ENCODE results near the gene EDC3. TPM values are rescaled to one million over a fixed set of nuclear protein-coding genes. Genes with fewer than 3 reads are reported as not detected.

Gene EDC3
- total RNA-seq, 1 experiment from 2014 or later = 45.1 TPM

DNA sequence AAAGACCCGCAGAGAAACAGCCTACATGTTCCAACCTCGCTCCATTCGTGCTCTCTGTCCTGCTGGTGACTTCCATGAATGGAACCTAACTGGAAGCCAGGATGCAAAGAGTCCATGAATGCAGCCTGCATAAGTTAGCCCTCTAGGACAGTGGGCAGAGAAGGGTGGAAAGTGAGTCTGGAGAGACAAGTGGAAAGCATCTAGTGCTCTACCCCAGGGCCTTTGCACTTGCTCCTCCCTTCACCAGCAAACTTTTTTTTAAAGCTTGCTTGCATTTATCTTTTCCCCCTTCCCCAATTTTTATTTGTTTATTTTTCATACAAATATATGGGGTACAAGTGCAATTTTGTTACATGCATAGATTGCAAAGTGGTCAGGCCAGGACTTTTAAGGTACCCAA is 37.4 kb upstream of the EDC3 start:
- ChIA-PET POLR2A (no interaction called here), RAD21 (ENCODE audit: low non-redundant PET in 1 of 2, low total read pairs in 2 of 2, uncharacterized antibody in 2 of 2, unreplicated experiment in 2 of 2) (no interaction called here), CTCF (no interaction called here)
- Histone ChIP-seq H3K79me2 (ENCODE audit: insufficient read depth, low read length) (no peaks in the 10 kb centered on the region), H3K9me2 (ENCODE audit: insufficient read depth) (no peaks in the 10 kb centered on the region), H3K9me3 (ENCODE audit: control insufficient read depth in 1 of 2, insufficient read depth in 1 of 2, low read depth in 1 of 2, low read length in 2 of 2) (no peaks in the 10 kb centered on the region), H4K20me1 (ENCODE audit: insufficient read depth) (no peaks in the 10 kb centered on the region), H2AFZ (ENCODE audit: low read depth, low read length, poor library complexity, severe bottlenecking) (no peak overlapping the region), H3K4me2 (ENCODE audit: low read length) (no peak overlapping the region), H3K4me1 (ENCODE audit: control insufficient read depth in 1 of 2, insufficient read depth in 2 of 2, low read length in 2 of 2) (peaks cover 0 to 22% of the 10 kb centered on the region in 2 experiments; a peak in 2 of 4 replicates), H3K27me3 (ENCODE audit: insufficient read depth, low read length) (no peaks in the 10 kb centered on the region), H3K36me3 (ENCODE audit: control insufficient read depth in 1 of 2, insufficient read depth in 2 of 2, low read length in 2 of 2) (no peaks in the 10 kb centered on the region), H3K27ac (ENCODE audit: low read depth, low read length) (no peak overlapping the region), H3K4me3 (replicated peaks in 1 of 2; ENCODE audit: low read depth in 1 of 2, low read length in 2 of 2) (no peak overlapping the region), H3K9ac (ENCODE audit: low read length) (no peak overlapping the region)
- no TSS peak for BruUV-seq (replicated peaks)
- intact Hi-C loops (cut with micrococcal nuclease) = no loop called here
- DNase-seq (ENCODE audit: low read depth, low spot score) = no peak
- no peak for ATAC-seq
- no peak for TF ChIP-seq YY1 (IDR thresholded peaks at IDR 0.05; ENCODE audit: extremely low read depth, insufficient replicate concordance, low read depth, low read length)
- TF ChIP-seq, protein P1, sequence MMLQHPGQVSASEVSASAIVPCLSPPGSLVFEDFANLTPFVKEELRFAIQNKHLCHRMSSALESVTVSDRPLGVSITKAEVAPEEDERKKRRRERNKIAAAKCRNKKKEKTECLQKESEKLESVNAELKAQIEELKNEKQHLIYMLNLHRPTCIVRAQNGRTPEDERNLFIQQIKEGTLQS (IDR thresholded peaks at IDR 0.05) = no peak
- no peak for TF ChIP-seq JUND (IDR thresholded peaks at IDR 0.05)
- no peak for TF ChIP-seq SIN3A (IDR thresholded peaks at IDR 0.05; ENCODE audit: low read depth)
- no peak for TF ChIP-seq SP1 (IDR thresholded peaks at IDR 0.05; ENCODE audit: low read depth)
- no peak for TF ChIP-seq RAD21 (IDR thresholded peaks at IDR 0.05; ENCODE audit: low read depth)
- TF ChIP-seq CEBPB (IDR thresholded peaks at IDR 0.05; ENCODE audit: low read depth) = no peak
- TF ChIP-seq ELF1 (IDR thresholded peaks at IDR 0.05; ENCODE audit: borderline replicate concordance, low read depth) = no peak
- no peak for TF ChIP-seq POLR2AphosphoS5 (IDR thresholded peaks at IDR 0.05; ENCODE audit: low read depth, low read length)
- TF ChIP-seq ZNF274 (IDR thresholded peaks at IDR 0.05; ENCODE audit: low read depth, low read length) = no peak

GRCh38 chr15:74732846-74733245 is 37.0 kb upstream of the EDC3 start:
- H3K27ac ChIP-seq (ENCODE audit: low read depth, low read length) = no peak overlapping the region
- H3K27me3 ChIP-seq (ENCODE audit: insufficient read depth, low read length) = no peaks in the 10 kb centered on the region
- no peaks in the 10 kb centered on the region for H3K9me3 ChIP-seq (ENCODE audit: control insufficient read depth in 1 of 2, insufficient read depth in 1 of 2, low read depth in 1 of 2, low read length in 2 of 2)
- H3K79me2 ChIP-seq (ENCODE audit: insufficient read depth, low read length) = no peaks in the 10 kb centered on the region
- no peak for ATAC-seq
- no peak overlapping the region for H3K9ac ChIP-seq (ENCODE audit: low read length)
- intact Hi-C loops (cut with micrococcal nuclease) = no loop called here
- RAD21 ChIA-PET (ENCODE audit: low non-redundant PET in 1 of 2, low total read pairs in 2 of 2, uncharacterized antibody in 2 of 2, unreplicated experiment in 2 of 2) = no interaction called here
- no peak overlapping the region for H3K4me2 ChIP-seq (ENCODE audit: low read length)
- no peak overlapping the region for H3K4me3 ChIP-seq (replicated peaks in 1 of 2; ENCODE audit: low read depth in 1 of 2, low read length in 2 of 2)
- POLR2A ChIA-PET = no interaction called here
- no peaks in the 10 kb centered on the region for H3K36me3 ChIP-seq (ENCODE audit: control insufficient read depth in 1 of 2, insufficient read depth in 2 of 2, low read length in 2 of 2)
- CTCF ChIA-PET = no interaction called here
- no peak for TF ChIP-seq SIN3A (IDR thresholded peaks at IDR 0.05; ENCODE audit: low read depth)
- TF ChIP-seq, protein P2, sequence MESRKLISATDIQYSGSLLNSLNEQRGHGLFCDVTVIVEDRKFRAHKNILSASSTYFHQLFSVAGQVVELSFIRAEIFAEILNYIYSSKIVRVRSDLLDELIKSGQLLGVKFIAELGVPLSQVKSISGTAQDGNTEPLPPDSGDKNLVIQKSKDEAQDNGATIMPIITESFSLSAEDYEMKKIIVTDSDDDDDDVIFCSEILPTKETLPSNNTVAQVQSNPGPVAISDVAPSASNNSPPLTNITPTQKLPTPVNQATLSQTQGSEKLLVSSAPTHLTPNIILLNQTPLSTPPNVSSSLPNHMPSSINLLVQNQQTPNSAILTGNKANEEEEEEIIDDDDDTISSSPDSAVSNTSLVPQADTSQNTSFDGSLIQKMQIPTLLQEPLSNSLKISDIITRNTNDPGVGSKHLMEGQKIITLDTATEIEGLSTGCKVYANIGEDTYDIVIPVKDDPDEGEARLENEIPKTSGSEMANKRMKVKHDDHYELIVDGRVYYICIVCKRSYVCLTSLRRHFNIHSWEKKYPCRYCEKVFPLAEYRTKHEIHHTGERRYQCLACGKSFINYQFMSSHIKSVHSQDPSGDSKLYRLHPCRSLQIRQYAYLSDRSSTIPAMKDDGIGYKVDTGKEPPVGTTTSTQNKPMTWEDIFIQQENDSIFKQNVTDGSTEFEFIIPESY (IDR thresholded peaks at IDR 0.05; ENCODE audit: extremely low read depth, insufficient replicate concordance, low read length) = no peak
- no peak for TF ChIP-seq EGR1 (IDR thresholded peaks at IDR 0.05; ENCODE audit: low read depth)
- TF ChIP-seq REST (IDR thresholded peaks at IDR 0.05; ENCODE audit: low read depth) = no peak
- H3K9me2 ChIP-seq (ENCODE audit: insufficient read depth) = no peaks in the 10 kb centered on the region
- no peak for DNase-seq (ENCODE audit: low read depth, low spot score)
- BruUV-seq (replicated peaks) = no TSS peak
- H2AFZ ChIP-seq (ENCODE audit: low read depth, low read length, poor library complexity, severe bottlenecking) = no peak overlapping the region
- no peaks in the 10 kb centered on the region for H4K20me1 ChIP-seq (ENCODE audit: insufficient read depth)
- peaks cover 0 to 23% of the 10 kb centered on the region in 2 experiments; a peak in 2 of 4 replicates for H3K4me1 ChIP-seq (ENCODE audit: control insufficient read depth in 1 of 2, insufficient read depth in 2 of 2, low read length in 2 of 2)
